Ramos (cell line): ENCODE measurements around the gene ACAD9.
"Not testable (repeated sequence)": the region's sequence is repeated elsewhere in the genome, so short reads cannot be mapped to it uniquely, and the experiment has no call there.

Experiments
- in situ Hi-C: fragments of 300-500 bp; cut with MboI; formaldehyde crosslinking; loops from one replicate; pipeline ENCODE4 v1.14.3; 2022; ENCODE audit warnings: low sequenced_read_pairs; ENCODE audit not compliant: unreplicated experiment

ACAD9 gene

GRCh38 chr3:128879125-128879969 lies at the start of gene ACAD9:
Gene ACAD9 (plus strand): TSS chr3:128879620. CDS start chr3:128879692, 72 bp downstream.
- in situ Hi-C loops, result no loop called here

- in situ Hi-C loops, result not testable (repeated sequence)
Measured at GRCh38 chr3:128829925-128830625, 49.3 kb upstream of the ACAD9 start.

GRCh38 chr3:128830762-128831161 lies 48.7 kb upstream of the ACAD9 start:
- in situ Hi-C loops, result not testable (repeated sequence)

GRCh38 chr3:128832979-128833378 lies 46.4 kb upstream of the ACAD9 start:
- in situ Hi-C loops, result not testable (repeated sequence)

- in situ Hi-C loops, result no loop called here
Measured at GRCh38 chr3:128835096-128835495, 44.3 kb upstream of the ACAD9 start.

GRCh38 chr3:128841926-128842920 lies 37.2 kb upstream of the ACAD9 start:
- in situ Hi-C loops, result no loop called here

- in situ Hi-C loops, result no loop called here
Measured at GRCh38 chr3:128844502-128844901, 34.9 kb upstream of the ACAD9 start.

- in situ Hi-C loops, result no loop called here
Measured at GRCh38 chr3:128845119-128845777, 34.2 kb upstream of the ACAD9 start.

GRCh38 chr3:128845778-128846485 lies 33.5 kb upstream of the ACAD9 start:
- in situ Hi-C loops, result no loop called here

- in situ Hi-C loops, result no loop called here
Measured at GRCh38 chr3:128846486-128846891, 32.9 kb upstream of the ACAD9 start.

- in situ Hi-C loops, result no loop called here
Measured at GRCh38 chr3:128847666-128848370, 31.6 kb upstream of the ACAD9 start.

GRCh38 chr3:128848936-128849335 lies 30.5 kb upstream of the ACAD9 start:
- in situ Hi-C loops, result no loop called here

- in situ Hi-C loops, result no loop called here
Measured at GRCh38 chr3:128849911-128850455, 29.4 kb upstream of the ACAD9 start.

- in situ Hi-C loops, result no loop called here
Measured at GRCh38 chr3:128850544-128850943, 28.9 kb upstream of the ACAD9 start.

GRCh38 chr3:128851601-128852000 lies 27.8 kb upstream of the ACAD9 start:
- in situ Hi-C loops, result no loop called here

GRCh38 chr3:128853826-128854225 lies 25.6 kb upstream of the ACAD9 start:
- in situ Hi-C loops, result no loop called here

GRCh38 chr3:128854475-128854874 lies 24.9 kb upstream of the ACAD9 start:
- in situ Hi-C loops, result no loop called here

GRCh38 chr3:128855569-128855968 lies 23.9 kb upstream of the ACAD9 start:
- in situ Hi-C loops, result no loop called here
